ENCODE results near the gene SPG21.

DNA sequence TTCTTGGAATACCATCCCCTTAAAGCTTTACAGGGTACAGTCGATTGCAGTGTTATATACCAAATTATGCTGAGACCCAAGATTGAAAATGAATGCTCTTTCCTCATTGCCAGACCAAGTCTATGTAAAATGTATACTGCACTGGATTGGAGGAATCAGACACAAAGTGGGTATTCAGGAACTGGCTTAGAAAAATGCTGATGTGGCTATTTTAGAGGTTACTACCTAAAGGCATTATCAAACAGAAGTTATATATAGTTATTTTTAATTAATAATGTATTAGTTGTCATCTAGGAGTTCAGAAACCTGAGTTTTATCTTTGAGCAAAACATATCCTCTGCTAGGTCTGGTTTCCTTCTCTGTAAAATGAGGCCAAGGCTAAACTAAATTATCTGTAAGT, 3.6 kb upstream of the SPG21 start:
- TF ChIP-seq, protein P1, sequence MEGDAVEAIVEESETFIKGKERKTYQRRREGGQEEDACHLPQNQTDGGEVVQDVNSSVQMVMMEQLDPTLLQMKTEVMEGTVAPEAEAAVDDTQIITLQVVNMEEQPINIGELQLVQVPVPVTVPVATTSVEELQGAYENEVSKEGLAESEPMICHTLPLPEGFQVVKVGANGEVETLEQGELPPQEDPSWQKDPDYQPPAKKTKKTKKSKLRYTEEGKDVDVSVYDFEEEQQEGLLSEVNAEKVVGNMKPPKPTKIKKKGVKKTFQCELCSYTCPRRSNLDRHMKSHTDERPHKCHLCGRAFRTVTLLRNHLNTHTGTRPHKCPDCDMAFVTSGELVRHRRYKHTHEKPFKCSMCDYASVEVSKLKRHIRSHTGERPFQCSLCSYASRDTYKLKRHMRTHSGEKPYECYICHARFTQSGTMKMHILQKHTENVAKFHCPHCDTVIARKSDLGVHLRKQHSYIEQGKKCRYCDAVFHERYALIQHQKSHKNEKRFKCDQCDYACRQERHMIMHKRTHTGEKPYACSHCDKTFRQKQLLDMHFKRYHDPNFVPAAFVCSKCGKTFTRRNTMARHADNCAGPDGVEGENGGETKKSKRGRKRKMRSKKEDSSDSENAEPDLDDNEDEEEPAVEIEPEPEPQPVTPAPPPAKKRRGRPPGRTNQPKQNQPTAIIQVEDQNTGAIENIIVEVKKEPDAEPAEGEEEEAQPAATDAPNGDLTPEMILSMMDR (IDR thresholded peaks at IDR 0.05): no peak
- TF ChIP-seq EZH2 (IDR thresholded peaks at IDR 0.05; ENCODE audit: borderline replicate concordance, insufficient read depth, low read depth, low read length, poor library complexity, severe bottlenecking): no peak

Measured in B cell (primary cell).